ENCODE data around the gene SOX6. TPM values are rescaled to one million over a fixed set of nuclear protein-coding genes. Genes with fewer than 3 reads are reported as not detected.

The SOX6 gene
- total RNA-seq, 1 experiment from 2014 or later, result not detected

DNA sequence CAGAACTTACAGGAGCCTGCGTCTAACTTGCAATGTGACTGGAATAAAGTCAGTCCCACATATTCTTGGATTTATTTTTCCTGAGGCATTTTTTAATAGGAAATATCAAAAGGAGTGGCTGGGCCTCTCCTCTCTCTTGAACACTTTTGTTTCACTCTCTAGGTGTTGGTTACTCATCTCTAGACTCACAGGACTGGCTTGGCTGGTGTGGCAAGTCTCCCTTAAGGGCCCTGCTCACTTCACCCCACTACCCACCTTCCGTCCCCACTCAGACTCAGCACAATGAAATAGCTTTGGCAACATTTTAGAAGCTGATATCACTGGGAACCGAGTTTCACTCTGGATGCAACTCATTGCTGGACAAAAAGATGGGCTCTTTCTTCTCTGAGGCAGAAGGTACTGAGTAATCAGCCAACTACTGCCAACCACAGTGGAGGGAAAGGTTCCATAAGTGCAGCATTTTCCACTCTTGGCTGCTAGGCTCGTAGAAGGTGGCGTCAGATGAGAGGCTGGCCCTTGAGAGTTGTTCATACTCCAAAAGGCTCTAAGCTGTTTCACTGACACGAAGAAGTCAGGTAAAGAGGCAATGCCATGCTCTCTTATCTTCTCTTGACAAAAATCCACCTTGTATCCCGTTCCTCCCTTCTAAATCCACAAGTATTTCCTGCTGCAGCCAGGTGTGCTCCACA lies 390.6 kb downstream of the SOX6 start:
- H3K27me3 ChIP-seq (ENCODE audit: low read length), result no peaks in the 10 kb centered on the region
- no peaks in the 10 kb centered on the region for H4K20me1 ChIP-seq (ENCODE audit: insufficient read depth, low read depth, low read length)
- no peaks in the 10 kb centered on the region for H3K9me3 ChIP-seq (ENCODE audit: low read length)
- H3K79me2 ChIP-seq (ENCODE audit: low read length), result no peaks in the 10 kb centered on the region
- DNase-seq, result no peak
- no peaks in the 10 kb centered on the region for H3K36me3 ChIP-seq (ENCODE audit: insufficient read depth, low read length)
- no peak overlapping the region for H2AFZ ChIP-seq (ENCODE audit: low read length)
- no peaks in the 10 kb centered on the region for H3K4me1 ChIP-seq (ENCODE audit: low read length)
- no peak overlapping the region for H3K9ac ChIP-seq (ENCODE audit: low read length)
- H3K4me3 ChIP-seq (ENCODE audit: low read length), result no peak overlapping the region
- H3K9me2 ChIP-seq (replicated peaks; ENCODE audit: insufficient read depth, low read length), result no peaks in the 10 kb centered on the region
- H3K4me2 ChIP-seq (ENCODE audit: low read depth, low read length, poor library complexity, severe bottlenecking), result no peak overlapping the region
- H3K27ac ChIP-seq (ENCODE audit: low read length), result no peak overlapping the region

- Histone ChIP-seq H3K27me3 (ENCODE audit: low read length) (no peaks in the 10 kb centered on the region), H2AFZ (ENCODE audit: low read length) (no peak overlapping the region), H4K20me1 (ENCODE audit: insufficient read depth, low read depth, low read length) (no peaks in the 10 kb centered on the region), H3K9ac (ENCODE audit: low read length) (no peak overlapping the region), H3K9me3 (ENCODE audit: low read length) (no peaks in the 10 kb centered on the region), H3K9me2 (replicated peaks; ENCODE audit: insufficient read depth, low read length) (no peaks in the 10 kb centered on the region), H3K4me2 (ENCODE audit: low read depth, low read length, poor library complexity, severe bottlenecking) (no peak overlapping the region), H3K27ac (ENCODE audit: low read length) (no peak overlapping the region), H3K36me3 (ENCODE audit: insufficient read depth, low read length) (no peaks in the 10 kb centered on the region), H3K79me2 (ENCODE audit: low read length) (no peaks in the 10 kb centered on the region), H3K4me1 (ENCODE audit: low read length) (no peaks in the 10 kb centered on the region), H3K4me3 (ENCODE audit: low read length) (no peak overlapping the region)
- no peak for DNase-seq
Observed at GRCh38 chr11:15963266-15963665, 393.1 kb downstream of the SOX6 start.

DNA sequence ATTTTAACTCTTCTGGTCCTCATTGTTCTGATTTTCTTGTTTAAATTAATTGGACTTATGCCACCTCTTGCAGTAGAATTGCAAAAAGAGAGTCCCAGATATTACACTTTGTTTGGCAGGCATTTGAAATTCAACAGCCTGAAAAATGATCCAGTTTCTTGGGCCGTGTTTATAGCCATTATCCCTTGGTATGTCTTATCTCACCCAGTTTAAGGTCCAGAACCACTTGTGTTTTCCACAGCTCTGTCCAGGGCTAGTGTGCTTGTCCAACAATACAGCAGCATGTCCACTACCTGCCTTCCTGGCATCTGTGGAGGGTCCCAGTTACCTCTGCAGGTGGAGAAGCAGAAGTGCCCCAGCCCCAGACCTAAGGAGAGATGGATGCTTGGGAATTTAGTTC lies 397.4 kb downstream of the SOX6 start:
- Histone ChIP-seq H4K20me1 (ENCODE audit: insufficient read depth, low read depth, low read length) (no peaks in the 10 kb centered on the region), H3K9me2 (replicated peaks; ENCODE audit: insufficient read depth, low read length) (no peaks in the 10 kb centered on the region), H3K9ac (ENCODE audit: low read length) (no peak overlapping the region), H3K79me2 (ENCODE audit: low read length) (no peaks in the 10 kb centered on the region), H2AFZ (ENCODE audit: low read length) (no peak overlapping the region), H3K9me3 (ENCODE audit: low read length) (no peaks in the 10 kb centered on the region), H3K27me3 (ENCODE audit: low read length) (no peaks in the 10 kb centered on the region), H3K4me3 (ENCODE audit: low read length) (no peak overlapping the region), H3K4me2 (ENCODE audit: low read depth, low read length, poor library complexity, severe bottlenecking) (no peak overlapping the region), H3K27ac (ENCODE audit: low read length) (no peak overlapping the region), H3K4me1 (ENCODE audit: low read length) (no peaks in the 10 kb centered on the region), H3K36me3 (ENCODE audit: insufficient read depth, low read length) (no peaks in the 10 kb centered on the region)
- no peak for DNase-seq

GRCh38 chr11:15957234-15957633 lies 399.1 kb downstream of the SOX6 start:
- DNase-seq, result no peak
- Histone ChIP-seq H4K20me1 (ENCODE audit: insufficient read depth, low read depth, low read length) (no peaks in the 10 kb centered on the region), H2AFZ (ENCODE audit: low read length) (no peak overlapping the region)

DNA sequence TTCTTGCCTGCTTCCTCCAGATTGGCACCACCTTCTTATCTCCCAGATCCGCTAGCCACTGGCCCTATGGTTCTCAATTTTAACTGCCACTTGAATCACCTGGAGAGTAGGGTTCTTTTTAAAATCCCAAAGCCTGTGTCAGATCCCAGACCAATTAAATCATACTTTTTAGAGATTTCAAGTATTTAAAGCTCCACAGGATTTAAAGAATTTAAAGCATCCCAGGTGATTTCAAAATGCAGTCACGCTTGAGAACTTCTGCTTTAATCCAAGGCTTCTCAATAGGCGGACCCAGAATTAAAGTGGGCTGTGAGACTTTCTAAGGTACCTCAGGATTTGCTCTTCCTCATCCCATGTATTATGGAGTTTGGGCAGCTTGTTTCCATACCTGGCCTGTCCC lies 400.0 kb downstream of the SOX6 start:
- Histone ChIP-seq H3K4me1 (ENCODE audit: low read length) (no peaks in the 10 kb centered on the region), H3K36me3 (ENCODE audit: insufficient read depth, low read length) (no peaks in the 10 kb centered on the region), H3K9me3 (ENCODE audit: low read length) (no peaks in the 10 kb centered on the region), H3K27me3 (ENCODE audit: low read length) (no peaks in the 10 kb centered on the region), H3K9me2 (replicated peaks; ENCODE audit: insufficient read depth, low read length) (no peaks in the 10 kb centered on the region), H2AFZ (ENCODE audit: low read length) (no peak overlapping the region), H3K4me3 (ENCODE audit: low read length) (no peak overlapping the region), H3K4me2 (ENCODE audit: low read depth, low read length, poor library complexity, severe bottlenecking) (no peak overlapping the region), H3K9ac (ENCODE audit: low read length) (no peak overlapping the region), H4K20me1 (ENCODE audit: insufficient read depth, low read depth, low read length) (no peaks in the 10 kb centered on the region), H3K79me2 (ENCODE audit: low read length) (no peaks in the 10 kb centered on the region), H3K27ac (ENCODE audit: low read length) (no peak overlapping the region)
- DNase-seq, result no peak

More at GRCh38 chr11:15957234-15957633, 399.1 kb downstream of the SOX6 start:
- Histone ChIP-seq H3K27ac (ENCODE audit: low read length) (no peak overlapping the region), H3K79me2 (ENCODE audit: low read length) (no peaks in the 10 kb centered on the region), H3K36me3 (ENCODE audit: insufficient read depth, low read length) (no peaks in the 10 kb centered on the region), H3K4me1 (ENCODE audit: low read length) (no peaks in the 10 kb centered on the region), H3K27me3 (ENCODE audit: low read length) (no peaks in the 10 kb centered on the region), H3K4me3 (ENCODE audit: low read length) (no peak overlapping the region), H3K4me2 (ENCODE audit: low read depth, low read length, poor library complexity, severe bottlenecking) (no peak overlapping the region), H3K9me2 (replicated peaks; ENCODE audit: insufficient read depth, low read length) (no peaks in the 10 kb centered on the region), H3K9me3 (ENCODE audit: low read length) (no peaks in the 10 kb centered on the region), H3K9ac (ENCODE audit: low read length) (no peak overlapping the region)

- no peaks in the 10 kb centered on the region for H3K9me2 ChIP-seq (replicated peaks; ENCODE audit: insufficient read depth, low read length)
- no peaks in the 10 kb centered on the region for H3K36me3 ChIP-seq (ENCODE audit: insufficient read depth, low read length)
- no peak overlapping the region for H3K27ac ChIP-seq (ENCODE audit: low read length)
- H3K4me1 ChIP-seq (ENCODE audit: low read length), result no peaks in the 10 kb centered on the region
- no peaks in the 10 kb centered on the region for H3K9me3 ChIP-seq (ENCODE audit: low read length)
- no peak overlapping the region for H3K4me2 ChIP-seq (ENCODE audit: low read depth, low read length, poor library complexity, severe bottlenecking)
- DNase-seq, result no peak
- H3K9ac ChIP-seq (ENCODE audit: low read length), result no peak overlapping the region
- no peaks in the 10 kb centered on the region for H4K20me1 ChIP-seq (ENCODE audit: insufficient read depth, low read depth, low read length)
- H3K4me3 ChIP-seq (ENCODE audit: low read length), result no peak overlapping the region
- H3K79me2 ChIP-seq (ENCODE audit: low read length), result no peaks in the 10 kb centered on the region
- no peaks in the 10 kb centered on the region for H3K27me3 ChIP-seq (ENCODE audit: low read length)
- H2AFZ ChIP-seq (ENCODE audit: low read length), result no peak overlapping the region
Observed at GRCh38 chr11:15955595-15955994, 400.8 kb downstream of the SOX6 start.

DNA sequence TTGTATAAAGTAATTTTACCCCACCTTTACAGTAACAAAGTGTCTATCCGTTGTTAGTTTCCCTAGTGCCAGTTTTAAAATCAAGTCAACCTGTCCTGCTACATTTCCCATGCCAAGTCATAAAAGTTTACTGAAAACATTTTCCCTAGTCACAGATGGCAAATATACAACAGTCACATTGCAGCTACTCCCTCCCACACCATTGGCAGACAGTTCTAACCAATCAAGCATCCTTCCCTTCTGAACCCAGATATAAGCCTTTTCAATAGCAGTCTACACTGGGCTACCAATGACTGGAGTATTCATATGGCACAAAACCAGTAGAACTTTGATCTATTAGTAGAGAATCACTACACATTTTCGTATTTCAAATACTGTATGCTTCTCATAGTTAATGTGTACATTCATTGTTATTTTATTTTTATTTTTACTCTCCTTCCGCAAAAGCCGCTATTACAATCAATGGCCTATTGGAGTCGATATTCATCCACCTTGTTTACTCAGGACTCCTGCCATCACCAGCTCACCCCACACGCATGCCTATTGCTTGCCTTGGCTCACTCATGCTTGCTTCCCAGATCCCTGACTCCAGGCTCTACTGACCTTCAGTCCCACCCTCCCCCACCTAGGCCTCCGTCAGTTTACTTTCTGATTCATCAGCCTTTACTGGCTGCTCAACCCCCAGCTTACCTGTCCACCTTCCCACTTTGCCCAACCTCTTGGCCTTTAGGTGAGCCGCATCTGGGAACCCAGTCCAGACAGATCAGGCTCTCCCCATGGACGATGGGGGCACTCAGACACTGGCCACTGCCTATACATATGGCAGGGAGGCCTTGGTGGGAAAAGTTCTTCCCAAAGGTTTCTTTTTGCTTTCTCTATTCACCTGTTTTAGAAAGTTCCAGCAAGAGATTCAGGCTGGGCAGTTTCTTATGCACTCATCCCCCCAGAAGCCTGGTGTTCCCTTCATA lies 408.4 kb downstream of the SOX6 start:
- no peaks in the 10 kb centered on the region for H3K36me3 ChIP-seq (ENCODE audit: insufficient read depth, low read length)
- H3K9me3 ChIP-seq (ENCODE audit: low read length), result no peaks in the 10 kb centered on the region; the same call in 1 of the 2 replicates
- no peak for DNase-seq
- H3K9me2 ChIP-seq (replicated peaks; ENCODE audit: insufficient read depth, low read length), result no peaks in the 10 kb centered on the region
- H3K9ac ChIP-seq (ENCODE audit: low read length), result no peak overlapping the region
- no peaks in the 10 kb centered on the region for H4K20me1 ChIP-seq (ENCODE audit: insufficient read depth, low read depth, low read length)
- H3K4me1 ChIP-seq (ENCODE audit: low read length), result no peaks in the 10 kb centered on the region
- H3K27ac ChIP-seq (ENCODE audit: low read length), result no peak overlapping the region
- H3K79me2 ChIP-seq (ENCODE audit: low read length), result no peaks in the 10 kb centered on the region
- no peak overlapping the region for H2AFZ ChIP-seq (ENCODE audit: low read length)
- H3K27me3 ChIP-seq (ENCODE audit: low read length), result no peaks in the 10 kb centered on the region
- no peak overlapping the region for H3K4me3 ChIP-seq (ENCODE audit: low read length)
- H3K4me2 ChIP-seq (ENCODE audit: low read depth, low read length, poor library complexity, severe bottlenecking), result no peak overlapping the region

GRCh38 chr11:15945726-15946125 lies 410.6 kb downstream of the SOX6 start:
- H3K9ac ChIP-seq (ENCODE audit: low read length), result no peak overlapping the region
- no peaks in the 10 kb centered on the region for H3K4me1 ChIP-seq (ENCODE audit: low read length)
- no peak overlapping the region for H3K4me3 ChIP-seq (ENCODE audit: low read length)
- no peaks in the 10 kb centered on the region for H3K36me3 ChIP-seq (ENCODE audit: insufficient read depth, low read length)
- H2AFZ ChIP-seq (ENCODE audit: low read length), result no peak overlapping the region
- no peaks in the 10 kb centered on the region for H3K79me2 ChIP-seq (ENCODE audit: low read length)
- H3K27ac ChIP-seq (ENCODE audit: low read length), result no peak overlapping the region
- no peak overlapping the region for H3K4me2 ChIP-seq (ENCODE audit: low read depth, low read length, poor library complexity, severe bottlenecking)
- H3K9me2 ChIP-seq (replicated peaks; ENCODE audit: insufficient read depth, low read length), result no peaks in the 10 kb centered on the region
- no peaks in the 10 kb centered on the region for H3K27me3 ChIP-seq (ENCODE audit: low read length)
- H3K9me3 ChIP-seq (ENCODE audit: low read length), result no peaks in the 10 kb centered on the region; the same call in 1 of the 2 replicates
- H4K20me1 ChIP-seq (ENCODE audit: insufficient read depth, low read depth, low read length), result no peaks in the 10 kb centered on the region
- DNase-seq, result no peak
